Neural progenitor cell (in vitro differentiated cells): ENCODE results near the gene SCAMP2. TPM values are rescaled to one million over a fixed set of nuclear protein-coding genes. Genes with fewer than 3 reads are reported as not detected.
A peak's percentile ranks its signal among the peaks of the same experiment; 100 is the strongest.

ENCODE experiments used
- DNase-seq: peaks from one replicate; pipeline ENCODE4 v3.0.0-alpha.2; 2016; ENCODE audit warnings: low spot score
- H2AFZ ChIP-seq: fragments of 200-600 bp; sonication (generic); replicated peaks from 2 replicates; pipeline ENCODE4 v1.6.1; 2016; ENCODE audit warnings: antibody characterized with exemption
- H3F3A ChIP-seq: fragments of 200-600 bp; sonication (generic); 2 replicates; pipeline ENCODE4 v1.6.1; 2016; ENCODE audit warnings: antibody characterized with exemption, low read depth
- H3K27ac ChIP-seq: fragments of 200-600 bp; sonication (generic); 2 replicates; pipeline ENCODE4 v1.5.1; 2016; ENCODE audit warnings: mild to moderate bottlenecking
- H3K27me3 ChIP-seq: fragments of 200-600 bp; sonication (generic); 2 replicates; pipeline ENCODE4 v1.6.1; 2016; ENCODE audit warnings: mild to moderate bottlenecking, moderate library complexity
- H3K36me3 ChIP-seq: fragments of 200-600 bp; sonication (generic); 2 replicates; pipeline ENCODE4 v1.5.1; 2016
- H3K4me1 ChIP-seq: fragments of 200-600 bp; sonication (generic); 2 replicates; pipeline ENCODE4 v1.6.1; 2016; ENCODE audit warnings: mixed run types
- H3K4me2 ChIP-seq: fragments of 200-600 bp; sonication (generic); 2 replicates; pipeline ENCODE4 v1.6.1; 2016
- H3K4me3 ChIP-seq: fragments of 200-600 bp; sonication (generic); 2 replicates; pipeline ENCODE4 v1.5.1; 2016
- H3K79me2 ChIP-seq: fragments of 200-600 bp; sonication (generic); 2 replicates; pipeline ENCODE4 v1.6.1; 2016; ENCODE audit warnings: low read depth
- H3K9ac ChIP-seq: fragments of 200-600 bp; sonication (generic); 2 replicates; pipeline ENCODE4 v1.6.1; 2016
- H3K9me3 ChIP-seq: fragments of 200-600 bp; sonication (generic); 2 replicates; pipeline ENCODE4 v1.5.1; 2016; ENCODE audit warnings: low read depth
- H4K20me1 ChIP-seq: fragments of 200-600 bp; sonication (generic); 2 replicates; pipeline ENCODE4 v1.6.1; 2016; ENCODE audit warnings: low read depth
- H3K27ac Mint-ChIP-seq: 3 replicates; pipeline ENCODE4 v1.8.0; 2021; ENCODE audit warnings: mixed read lengths
- H3K27me3 Mint-ChIP-seq: 2 replicates; pipeline ENCODE4 v1.8.0; 2022; ENCODE audit warnings: low read depth, mild to moderate bottlenecking, inconsistent platforms, moderate library complexity, mixed read lengths; ENCODE audit not compliant: insufficient read depth
- H3K36me3 Mint-ChIP-seq: 3 replicates; pipeline ENCODE4 v1.8.0; 2021; ENCODE audit warnings: mixed read lengths
- H3K4me1 Mint-ChIP-seq: 3 replicates; pipeline ENCODE4 v1.8.0; 2021; ENCODE audit warnings: mixed read lengths
- H3K4me3 Mint-ChIP-seq: 3 replicates; pipeline ENCODE4 v1.8.0; 2021; ENCODE audit warnings: mild to moderate bottlenecking, moderate library complexity, mixed read lengths
- H3K9me3 Mint-ChIP-seq: 3 replicates; pipeline ENCODE4 v1.8.0; 2020; ENCODE audit warnings: mixed read lengths
- EZH2 ChIP-seq: fragments of 200-600 bp; sonication (generic); IDR thresholded peaks from 2 replicates; pipeline ENCODE4 v1.6.1; 2017; ENCODE audit warnings: antibody characterized with exemption, mild to moderate bottlenecking, moderate library complexity
- EZH2phosphoT487 ChIP-seq: fragments of 200-600 bp; sonication (generic); IDR thresholded peaks from 2 replicates; pipeline ENCODE4 v1.6.1; 2017; ENCODE audit warnings: antibody characterized with exemption
- total RNA-seq: library from RNA; depleted of rRNA; stranded (reverse); fragments of >200 nt; gene quantifications from 2 replicates; pipeline ENCODE4 v1.2.3, GENCODE V29; 2015; ENCODE audit warnings: low replicate concordance
- TF ChIP-seq, protein P1 (sequence below): fragments of 200-600 bp; sonication (generic); IDR thresholded peaks from 2 replicates; pipeline ENCODE4 v1.5.1; 2017; ENCODE audit warnings: antibody characterized with exemption, mild to moderate bottlenecking

SCAMP2 gene
- total RNA-seq, 1 donor from 2014 or later = 19.4 TPM

DNA sequence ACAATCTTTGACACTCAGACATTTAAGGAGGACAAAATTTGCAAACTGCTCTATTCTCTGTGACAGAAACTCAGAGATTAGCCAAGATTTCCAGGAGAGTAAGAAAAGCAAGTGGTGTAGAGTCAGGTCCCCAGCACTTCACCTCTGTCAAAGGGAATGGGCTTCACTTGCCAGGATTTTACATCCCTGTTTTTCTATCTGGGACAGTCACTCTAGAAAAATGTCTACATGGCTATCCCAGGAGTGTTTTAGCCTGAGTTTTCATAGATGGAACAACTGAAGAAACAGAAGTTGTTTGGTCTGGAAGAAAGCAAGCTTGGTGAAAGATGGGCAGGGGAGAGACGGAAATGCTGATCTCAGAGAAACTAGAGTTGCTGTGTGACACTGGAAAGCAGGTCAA lies 30.5 kb upstream of the SCAMP2 start:
- Histone ChIP-seq H2AFZ (no peak overlapping the region), H3K27me3 (no peaks in the 10 kb centered on the region), H3K4me1 (peaks cover 9% of the 10 kb centered on the region), H3F3A (peaks cover 44% of the 10 kb centered on the region), H3K9ac (no peak overlapping the region), H3K4me3 (no peak overlapping the region), H3K9me3 (no peaks in the 10 kb centered on the region), H3K4me2 (no peak overlapping the region), H3K27ac (no peak overlapping the region), H3K36me3 (peaks cover 11% of the 10 kb centered on the region), H3K79me2 (peaks cover 28% of the 10 kb centered on the region), H4K20me1 (no peaks in the 10 kb centered on the region)
- Mint-ChIP-seq H3K27ac (no peak overlapping the region), H3K4me3 (peak overlapping the region; percentile 19), H3K36me3 (peaks cover 37% of the 10 kb centered on the region), H3K27me3 (peaks cover 5% of the 10 kb centered on the region), H3K9me3 (no peaks in the 10 kb centered on the region), H3K4me1 (peaks cover 23% of the 10 kb centered on the region)
- DNase-seq = no peak
- TF ChIP-seq, protein P1, sequence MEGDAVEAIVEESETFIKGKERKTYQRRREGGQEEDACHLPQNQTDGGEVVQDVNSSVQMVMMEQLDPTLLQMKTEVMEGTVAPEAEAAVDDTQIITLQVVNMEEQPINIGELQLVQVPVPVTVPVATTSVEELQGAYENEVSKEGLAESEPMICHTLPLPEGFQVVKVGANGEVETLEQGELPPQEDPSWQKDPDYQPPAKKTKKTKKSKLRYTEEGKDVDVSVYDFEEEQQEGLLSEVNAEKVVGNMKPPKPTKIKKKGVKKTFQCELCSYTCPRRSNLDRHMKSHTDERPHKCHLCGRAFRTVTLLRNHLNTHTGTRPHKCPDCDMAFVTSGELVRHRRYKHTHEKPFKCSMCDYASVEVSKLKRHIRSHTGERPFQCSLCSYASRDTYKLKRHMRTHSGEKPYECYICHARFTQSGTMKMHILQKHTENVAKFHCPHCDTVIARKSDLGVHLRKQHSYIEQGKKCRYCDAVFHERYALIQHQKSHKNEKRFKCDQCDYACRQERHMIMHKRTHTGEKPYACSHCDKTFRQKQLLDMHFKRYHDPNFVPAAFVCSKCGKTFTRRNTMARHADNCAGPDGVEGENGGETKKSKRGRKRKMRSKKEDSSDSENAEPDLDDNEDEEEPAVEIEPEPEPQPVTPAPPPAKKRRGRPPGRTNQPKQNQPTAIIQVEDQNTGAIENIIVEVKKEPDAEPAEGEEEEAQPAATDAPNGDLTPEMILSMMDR = no peak
- TF ChIP-seq EZH2phosphoT487 (no peak), EZH2 (no peak)

DNA sequence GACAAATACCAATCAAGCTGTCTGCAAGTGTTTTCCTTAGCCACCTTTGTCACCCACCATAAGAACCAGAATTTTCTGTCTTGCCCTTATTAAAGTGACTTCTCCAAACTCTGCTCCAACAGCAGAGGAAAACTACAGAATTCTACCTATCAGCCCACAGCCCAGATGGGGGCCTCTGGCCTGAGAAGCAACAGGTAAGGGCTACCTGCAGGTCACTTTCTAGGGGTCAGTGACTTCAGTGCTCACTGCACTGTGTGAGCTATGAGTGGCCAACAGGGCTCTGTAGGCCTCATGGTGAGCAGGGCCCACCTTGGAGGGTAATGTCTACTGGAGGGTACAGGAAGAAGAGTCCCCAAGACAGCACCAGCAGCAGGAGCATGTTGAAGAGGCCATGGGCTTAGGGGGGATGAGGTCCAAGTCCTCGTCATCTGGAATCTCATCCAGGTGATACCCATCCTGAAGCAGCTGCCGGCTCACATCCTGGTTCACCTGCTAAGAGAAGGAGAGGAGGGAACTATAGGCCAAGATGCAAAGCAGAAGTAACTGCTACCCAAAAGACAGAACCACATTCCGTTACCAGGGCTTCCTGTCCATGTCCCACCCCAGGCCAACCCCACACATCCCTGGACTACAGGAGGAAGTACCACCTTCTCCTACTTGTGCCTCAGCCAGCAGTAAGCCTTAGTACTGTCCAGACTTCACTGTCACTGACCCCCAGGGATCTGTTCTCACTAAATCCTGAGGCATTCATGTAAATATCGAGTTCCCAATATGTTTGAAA lies 29.3 kb upstream of the SCAMP2 start:
- Histone ChIP-seq H3K27me3 (no peaks in the 10 kb centered on the region), H3K4me2 (no peak overlapping the region), H3K27ac (no peak overlapping the region), H3K79me2 (peaks cover 28% of the 10 kb centered on the region), H3K9ac (no peak overlapping the region), H3K36me3 (peaks cover 11% of the 10 kb centered on the region), H2AFZ (no peak overlapping the region), H3K4me3 (no peak overlapping the region), H3K4me1 (peaks cover 9% of the 10 kb centered on the region), H3K9me3 (no peaks in the 10 kb centered on the region), H4K20me1 (no peaks in the 10 kb centered on the region), H3F3A (peaks cover 44% of the 10 kb centered on the region)
- no peak overlapping the region for H3K4me3 Mint-ChIP-seq
- no peak for DNase-seq
- H3K9me3 Mint-ChIP-seq = no peaks in the 10 kb centered on the region
- TF ChIP-seq EZH2 = no peak
- TF ChIP-seq EZH2phosphoT487 = no peak
- TF ChIP-seq, protein P1 = no peak
- peaks cover 7% of the 10 kb centered on the region for H3K27me3 Mint-ChIP-seq
- H3K27ac Mint-ChIP-seq = no peak overlapping the region
- peaks cover 20% of the 10 kb centered on the region for H3K4me1 Mint-ChIP-seq
- peaks cover 34% of the 10 kb centered on the region for H3K36me3 Mint-ChIP-seq

DNA sequence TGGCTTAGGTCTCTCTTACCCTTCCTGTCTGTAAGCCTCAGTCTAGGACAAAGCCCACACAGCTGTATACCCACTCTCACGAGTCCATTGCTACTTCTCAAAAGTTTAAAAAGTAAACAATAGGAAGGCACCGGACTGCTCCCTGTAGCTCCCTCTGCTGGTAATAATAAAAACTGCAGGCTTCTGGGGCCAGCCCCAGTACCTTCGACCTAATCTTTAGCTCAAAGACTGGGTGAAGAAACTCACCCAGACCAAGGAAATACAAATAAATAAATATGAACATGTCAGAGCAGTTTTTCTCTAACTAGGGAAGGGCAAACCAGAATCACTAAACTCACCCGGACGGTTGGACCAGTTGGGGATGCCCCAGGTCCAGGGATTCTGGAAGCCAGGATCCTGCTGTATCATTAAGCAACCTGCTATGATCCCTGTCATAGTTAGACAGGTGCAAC lies 28.5 kb upstream of the SCAMP2 start:
- Histone ChIP-seq H3K79me2 (peaks cover 28% of the 10 kb centered on the region), H2AFZ (no peak overlapping the region), H3K9me3 (no peaks in the 10 kb centered on the region), H3K4me1 (peaks cover 9% of the 10 kb centered on the region), H3K36me3 (peaks cover 11% of the 10 kb centered on the region), H3K27me3 (no peaks in the 10 kb centered on the region), H4K20me1 (no peaks in the 10 kb centered on the region), H3K4me2 (no peak overlapping the region), H3K9ac (no peak overlapping the region), H3K4me3 (no peak overlapping the region), H3K27ac (no peak overlapping the region), H3F3A (peaks cover 47% of the 10 kb centered on the region)
- Mint-ChIP-seq H3K27me3 (peaks cover 7% of the 10 kb centered on the region), H3K36me3 (peaks cover 34% of the 10 kb centered on the region), H3K4me1 (peaks cover 16% of the 10 kb centered on the region), H3K4me3 (no peak overlapping the region), H3K27ac (no peak overlapping the region), H3K9me3 (no peaks in the 10 kb centered on the region)
- TF ChIP-seq EZH2phosphoT487 = no peak
- TF ChIP-seq, protein P1 = peak; percentile 98
- DNase-seq = peak; percentile 56
